ENCODE results near the gene PRODH2. TPM values are rescaled to one million over a fixed set of nuclear protein-coding genes. Genes with fewer than 3 reads are reported as not detected.

The PRODH2 gene
- total and polyA plus RNA-seq, 10 of the 15 experiments (the other 5 are each of a cell fraction or from before 2014, with no cell fraction given): 0.07 TPM; not detected in 9

DNA sequence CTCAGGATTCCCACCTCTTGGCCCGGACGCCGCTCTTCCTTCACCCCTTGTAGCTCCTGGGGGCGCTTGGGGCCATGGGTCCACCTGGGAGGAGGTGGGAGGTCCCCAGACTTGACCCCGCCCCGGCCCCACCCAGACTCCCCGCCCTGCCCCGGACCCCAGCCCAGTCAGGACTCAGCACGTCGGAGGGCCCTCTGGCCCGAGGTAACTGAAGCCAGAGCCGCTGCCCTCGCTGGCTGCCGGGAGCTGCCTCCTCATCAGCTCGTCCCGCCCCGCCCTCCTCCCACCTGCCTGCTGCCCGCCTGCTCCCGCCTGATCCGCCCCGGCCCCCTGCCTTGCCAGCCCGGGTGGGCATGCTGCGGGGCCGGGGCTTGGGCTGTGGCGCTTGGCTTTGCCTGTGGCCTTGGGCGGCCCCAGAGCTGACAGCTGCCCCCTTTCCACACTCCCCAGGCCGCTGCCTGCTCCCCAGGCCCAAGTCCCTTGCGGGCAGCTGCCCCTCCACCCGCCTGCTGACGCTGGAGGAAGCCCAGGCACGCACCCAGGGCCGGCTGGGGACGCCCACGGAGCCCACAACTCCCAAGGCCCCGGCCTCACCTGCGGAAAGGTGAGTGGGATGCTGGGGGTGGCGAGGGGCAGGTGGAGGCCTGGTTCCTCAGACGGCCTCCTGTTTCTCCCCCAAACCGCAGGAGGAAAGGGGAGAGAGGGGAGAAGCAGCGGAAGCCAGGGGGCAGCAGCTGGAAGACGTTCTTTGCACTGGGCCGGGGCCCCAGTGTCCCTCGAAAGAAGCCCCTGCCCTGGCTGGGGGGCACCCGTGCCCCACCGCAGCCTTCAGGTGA lies 27.9 kb downstream of the PRODH2 start:
- Histone ChIP-seq H3K4me3 (no peak overlapping the region), H3K36me3 (ENCODE audit: control insufficient read depth in 2 of 2, insufficient read depth in 2 of 2, low read length in 1 of 2) (no peaks in the 10 kb centered on the region; a peak in 1 of 4 replicates), H3K27me3 (replicated peaks in 1 of 2; ENCODE audit: control insufficient read depth in 2 of 2, insufficient read depth in 2 of 2, low read length in 1 of 2) (no peaks in the 10 kb centered on the region), H3K4me2 (ENCODE audit: control insufficient read depth, insufficient read depth) (no peak overlapping the region), H3K27ac (ENCODE audit: control insufficient read depth, insufficient read depth) (no peak overlapping the region), H3K79me2 (ENCODE audit: control insufficient read depth, insufficient read depth, low read length) (no peaks in the 10 kb centered on the region), H2AFZ (ENCODE audit: control insufficient read depth, low read depth, low read length) (no peak overlapping the region), H3K9me3 (replicated peaks; ENCODE audit: control insufficient read depth, insufficient read depth, low read length) (no peaks in the 10 kb centered on the region), H3K4me1 (ENCODE audit: control insufficient read depth, insufficient read depth, low read length) (no peaks in the 10 kb centered on the region), H3K9ac (ENCODE audit: control insufficient read depth, insufficient read depth, low read length) (no peak overlapping the region), H4K20me1 (ENCODE audit: control insufficient read depth, insufficient read depth) (no peaks in the 10 kb centered on the region)
- TF ChIP-seq BHLHE40 (IDR thresholded peaks at IDR 0.05; ENCODE audit: borderline replicate concordance in 1 of 2, low read depth in 2 of 2, low read length in 1 of 2) (no peak), JUNB (IDR thresholded peaks at IDR 0.05) (no peak), TCF3 (IDR thresholded peaks at IDR 0.05; ENCODE audit: borderline replicate concordance, insufficient read depth, low read depth, low read length) (no peak), NFYA (IDR thresholded peaks at IDR 0.05; ENCODE audit: borderline replicate concordance, low read depth, low read length) (no peak), ZNF274 (IDR thresholded peaks at IDR 0.05; ENCODE audit: insufficient read depth, insufficient read length) (no peak)
- BruUV-seq (replicated peaks): no TSS peak
- ChIA-PET SMC1A (ENCODE audit: uncharacterized antibody, unreplicated experiment) (no interaction called here), POLR2A (no interaction called here), CTCF (interaction anchor here (0.6 kb wide), 1 partner anchor 90 kb away, joined by 3 read pairs; no protein-coding TSS in a partner anchor), RAD21 (ENCODE audit: unreplicated experiment) (interaction anchor here (0.6 kb wide), 1 partner anchor 100 kb away, joined by 3 read pairs; no protein-coding TSS in a partner anchor)
- DNase-seq (ENCODE audit: low read depth, low spot score) (no peak), ATAC-seq (no peak), FAIRE-seq (no peak)
- in situ Hi-C loops (cut with MboI): no loop called here
- WGBS (ENCODE audit: insufficient coverage, insufficient replicate concordance, low lambda C conversion rate, missing lambda C conversion rate): 64% methylated on average over 20 of the region's 45 CpGs
- intact Hi-C loops (cut with micrococcal nuclease; ENCODE audit: unreplicated experiment): no loop called here
